GM18867 (cell line): ENCODE measurements around the gene TUBB2B.
"Not testable (repeated sequence)": the region's sequence is repeated elsewhere in the genome, so short reads cannot be mapped to it uniquely, and the experiment has no call there.

ENCODE experiments used
- ATAC-seq: cut with Tn5 transposase; IDR thresholded peaks from one replicate; pipeline ENCODE4 v1.9.1; 2021; ENCODE audit warnings: mild to moderate bottlenecking, moderate library complexity; ENCODE audit not compliant: unreplicated experiment

TUBB2B gene

GRCh38 chr6:3258720-3259490, 31.5 kb upstream of the TUBB2B start, which contains the start of gene PSMG4:
TSS of gene PSMG4 (plus strand) at chr6:3258947. CDS start at chr6:3259023, 76 bp downstream.
- peak; percentile 82 for ATAC-seq

GRCh38 chr6:3258201-3258600, 30.7 kb upstream of the TUBB2B start:
- no peak for ATAC-seq

DNA sequence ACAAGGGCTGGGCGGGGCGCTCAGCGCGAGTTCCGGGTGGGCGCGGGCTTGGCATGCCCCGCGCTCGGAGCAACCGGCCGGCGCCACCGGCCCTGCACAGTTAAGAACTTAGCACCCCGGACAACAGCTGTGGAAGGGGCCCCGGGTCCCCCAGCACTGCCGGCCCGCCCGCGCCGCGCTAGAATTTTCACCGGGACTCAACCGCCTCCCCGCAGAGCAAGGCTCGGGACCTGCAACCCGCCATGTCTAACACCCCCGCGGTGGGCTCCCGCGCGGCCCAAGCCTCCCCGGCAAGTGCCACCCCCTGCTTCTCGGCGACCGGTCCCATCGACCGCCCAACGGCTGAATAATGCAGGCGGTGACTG, 26.1 kb upstream of the TUBB2B start:
- no peak for ATAC-seq

- no peak for ATAC-seq
Observed at GRCh38 chr6:3252861-3253596, 25.6 kb upstream of the TUBB2B start.

- ATAC-seq, result no peak
Observed at GRCh38 chr6:3252369-3252768, 24.9 kb upstream of the TUBB2B start.

DNA sequence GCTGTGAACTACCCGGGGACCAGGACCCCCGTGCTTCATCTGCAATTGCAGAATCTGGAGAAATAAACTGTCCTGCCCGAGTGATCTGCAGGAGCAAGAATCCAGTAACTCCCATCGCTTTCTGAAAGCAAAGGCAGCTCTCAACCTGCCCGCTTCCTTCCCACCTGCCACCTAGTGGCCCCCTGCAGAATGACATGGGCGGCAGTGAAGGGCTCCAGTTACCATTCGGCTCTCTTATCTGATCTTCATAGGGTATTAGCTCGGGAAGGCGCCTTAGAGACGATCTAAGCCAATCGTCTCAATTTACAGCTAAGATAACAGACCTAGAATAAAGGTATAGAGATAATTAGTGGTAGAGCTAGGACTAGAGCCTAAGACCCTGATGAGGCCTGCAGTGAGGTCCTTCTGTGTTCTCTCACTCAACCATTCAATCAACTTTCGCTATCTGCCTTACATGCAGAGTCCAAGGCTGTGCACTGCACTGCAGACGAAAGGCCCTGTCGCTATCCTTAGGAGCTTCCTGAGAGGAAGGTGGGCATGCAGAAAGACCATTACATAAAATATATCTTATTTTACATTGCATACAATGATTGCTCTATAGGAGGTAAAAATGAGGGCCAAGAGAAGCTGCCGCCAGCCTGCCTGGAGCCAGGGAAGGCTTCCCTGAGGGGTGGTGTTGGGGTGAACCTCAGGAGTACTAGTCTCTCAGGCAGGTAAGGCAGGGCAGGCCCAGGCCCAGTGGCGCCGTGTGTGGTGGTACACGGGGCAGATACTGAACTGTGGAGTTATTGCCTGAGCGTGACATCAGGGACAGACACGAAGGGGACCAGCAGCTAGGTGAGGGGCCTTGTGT, 24.2 kb upstream of the TUBB2B start:
- peak; percentile 84 for ATAC-seq

GRCh38 chr6:3250231-3250675, 22.8 kb upstream of the TUBB2B start:
- ATAC-seq, result no peak

GRCh38 chr6:3249821-3250220, 22.4 kb upstream of the TUBB2B start:
- ATAC-seq, result no peak

DNA sequence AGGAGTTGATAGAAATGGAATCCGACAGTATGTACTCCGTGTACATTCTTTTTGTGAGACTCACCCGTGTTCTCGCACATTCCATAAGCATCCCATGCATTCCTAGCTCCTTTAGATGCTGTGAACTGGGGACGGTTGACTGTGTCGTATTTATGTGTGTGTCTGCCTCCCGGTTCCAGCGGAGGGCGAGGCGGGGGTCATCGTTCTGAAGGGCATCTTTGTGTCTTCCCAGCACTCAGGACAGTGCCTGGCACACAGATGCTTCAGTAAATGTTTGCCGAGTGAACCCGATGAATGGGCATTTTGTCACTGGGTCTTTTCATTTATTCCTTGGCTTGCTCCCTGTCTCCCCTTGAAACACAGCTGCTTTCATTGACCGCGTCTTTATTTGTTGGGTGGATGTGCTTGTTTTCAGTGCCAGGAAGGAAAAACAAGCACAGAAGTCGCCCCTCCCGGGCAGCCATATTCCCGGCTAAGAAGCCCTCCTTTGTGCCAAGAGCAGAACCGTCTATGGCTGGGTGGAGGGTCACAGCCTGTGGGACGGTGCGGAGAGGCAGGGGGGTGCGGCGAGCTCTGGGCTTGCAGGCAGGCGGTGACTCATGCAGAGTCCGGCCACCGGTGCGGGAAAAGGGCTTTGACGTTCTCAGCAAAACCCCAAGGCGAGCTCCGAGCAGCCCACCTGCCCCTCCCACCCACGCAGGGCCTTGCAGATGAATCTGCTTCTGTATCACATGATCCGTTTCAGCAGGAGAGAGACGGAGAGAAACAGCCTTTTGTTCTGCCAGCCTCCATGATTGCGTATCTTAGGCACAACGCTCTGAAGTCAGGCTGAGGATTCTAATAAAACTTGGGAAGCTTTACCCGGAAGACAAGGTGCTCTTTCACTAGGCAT, 20.0 kb upstream of the TUBB2B start:
- no peak for ATAC-seq

DNA sequence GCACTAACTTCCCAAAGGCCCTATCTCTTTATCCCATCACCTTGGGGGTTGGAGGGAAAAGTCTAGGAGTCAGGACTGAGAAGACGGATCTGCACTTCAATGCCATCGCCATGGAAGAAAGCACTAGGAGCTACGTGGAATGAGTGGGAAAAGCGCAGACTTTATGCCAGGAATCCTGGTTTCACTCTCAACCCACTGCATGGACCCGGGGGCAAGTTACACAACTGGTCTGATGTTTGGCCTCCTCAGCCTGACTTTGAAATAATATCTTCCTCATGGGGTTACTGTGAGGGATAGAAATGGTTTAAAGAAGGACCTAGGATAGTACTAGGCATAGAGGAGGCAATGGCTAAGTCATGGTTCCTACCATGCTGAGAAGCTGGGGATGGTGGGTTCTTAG, 17.8 kb upstream of the TUBB2B start:
- ATAC-seq, result no peak

- ATAC-seq, result not testable (repeated sequence)
Observed at GRCh38 chr6:3244832-3245161, 17.3 kb upstream of the TUBB2B start.

DNA sequence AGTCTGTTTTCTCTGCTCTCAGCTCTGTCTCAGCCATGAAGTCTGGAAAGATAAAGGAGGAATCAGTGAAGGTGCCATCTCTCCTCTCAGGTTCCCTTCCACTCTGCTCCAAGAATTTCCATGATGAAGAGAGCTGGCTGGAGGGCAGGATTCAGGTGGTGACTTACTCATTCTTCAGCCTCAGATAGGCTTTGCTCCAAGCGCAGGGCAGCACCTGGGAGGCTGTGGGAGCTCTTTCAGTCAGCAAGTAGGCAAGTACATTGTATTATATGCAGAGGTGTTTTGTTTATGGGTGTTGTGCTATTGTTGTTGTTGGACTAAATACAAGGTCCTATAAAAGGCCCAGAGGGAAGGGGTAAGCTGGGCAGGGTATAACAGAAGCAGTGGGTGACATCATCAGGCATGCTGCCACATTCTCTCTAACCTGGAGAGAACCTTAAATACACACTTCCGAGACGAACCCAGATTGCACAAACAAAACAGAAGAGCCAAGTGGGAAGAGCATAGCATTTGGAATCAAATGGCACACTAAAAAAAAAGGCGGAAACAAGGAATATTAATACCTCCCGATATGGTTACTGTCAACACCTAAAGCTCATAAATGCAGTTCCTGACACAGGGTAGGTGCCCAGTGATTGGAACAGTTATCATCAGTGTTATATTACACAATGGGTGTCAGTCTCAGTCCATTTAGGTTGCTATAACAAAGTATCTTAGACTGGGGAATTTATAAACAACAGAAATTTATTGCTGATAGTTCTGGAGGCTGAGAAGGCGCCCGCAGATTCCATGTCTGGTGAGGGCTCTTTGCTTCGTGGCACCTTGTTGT, 16.8 kb upstream of the TUBB2B start:
- ATAC-seq, result no peak

GRCh38 chr6:3242768-3243167, 15.3 kb upstream of the TUBB2B start:
- no peak for ATAC-seq

- not testable (repeated sequence) for ATAC-seq
Observed at GRCh38 chr6:3241745-3242144, 14.3 kb upstream of the TUBB2B start.

DNA sequence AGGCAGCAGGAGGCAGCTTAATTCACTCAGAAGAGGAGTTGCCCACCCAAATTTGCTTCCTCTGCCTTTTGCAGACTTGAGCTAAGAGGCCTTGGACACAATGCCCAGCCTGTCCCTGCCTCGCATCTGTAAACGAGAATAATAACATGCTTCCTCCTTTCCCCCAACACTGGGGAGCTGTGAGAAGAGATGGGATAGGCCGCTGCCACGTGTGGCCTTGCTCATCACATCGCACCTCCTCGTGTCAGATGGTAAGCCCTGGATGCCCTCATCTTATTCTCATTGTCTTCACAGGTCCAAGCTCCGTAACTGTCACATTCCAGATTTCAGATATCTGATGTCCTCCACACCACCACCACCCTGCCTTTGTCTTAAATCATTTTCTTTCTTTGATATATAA, 13.1 kb upstream of the TUBB2B start:
- no peak for ATAC-seq

DNA sequence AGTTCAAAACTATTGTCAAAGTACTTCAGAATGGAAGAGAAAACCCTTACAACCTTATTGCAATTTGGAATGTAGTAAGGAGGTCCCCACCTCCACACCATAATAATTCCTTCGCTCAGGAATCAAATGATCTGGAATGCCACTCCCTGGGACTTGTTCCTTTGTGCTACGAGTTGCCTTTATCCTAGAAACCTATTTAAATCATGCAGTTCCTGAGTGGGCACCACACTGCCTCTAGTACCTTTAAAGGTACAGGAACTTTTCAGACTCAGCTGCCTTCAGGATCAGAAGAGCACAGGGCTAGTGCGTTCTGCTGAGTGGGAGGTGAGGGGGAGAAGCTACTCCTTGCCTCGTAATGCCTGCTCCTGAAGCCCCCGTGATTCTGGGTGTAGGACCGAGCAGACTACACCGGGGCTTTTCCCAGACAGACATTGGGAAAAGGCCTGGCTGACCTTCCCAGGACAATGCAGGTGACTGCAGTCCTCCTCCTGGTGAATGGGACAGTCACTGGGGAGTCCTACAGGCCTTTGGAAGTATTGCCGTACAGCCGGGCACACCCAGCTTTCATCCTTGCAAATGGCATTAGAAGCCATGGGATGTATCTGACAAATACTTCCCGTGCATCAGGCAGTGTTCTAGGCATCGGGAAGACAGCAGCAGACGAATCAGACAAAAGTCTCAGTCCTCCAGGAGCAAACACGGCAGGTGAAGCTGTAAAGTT, 11.8 kb upstream of the TUBB2B start:
- no peak for ATAC-seq

- ATAC-seq, result peak; percentile 62
Observed at GRCh38 chr6:3237761-3238662, 10.6 kb upstream of the TUBB2B start.

- ATAC-seq, result no peak
Observed at GRCh38 chr6:3236005-3236404, 8.6 kb upstream of the TUBB2B start.
